Activated CD4-positive, alpha-beta T cell treated with anti-CD3 and anti-CD28 coated beads, Interleukin-2, amount 50 U/mL, for 48 hours (primary cell): Measurements from ENCODE around the gene ABCA13.

Experiments
- DNase-seq, 2 experiments: peaks; one replicate each; pipeline ENCODE4 v3.0.0-alpha.2; 2020

Gene ABCA13

GRCh38 chr7:48528646-48529045, 357.4 kb downstream of the ABCA13 start:
- DNase-seq: no peak

GRCh38 chr7:48537561-48537960, 366.3 kb downstream of the ABCA13 start:
- DNase-seq: no peak

GRCh38 chr7:48540746-48541145, 369.5 kb downstream of the ABCA13 start:
- no peak for DNase-seq

- no peak for DNase-seq
Measured at GRCh38 chr7:48548667-48549066, 377.4 kb downstream of the ABCA13 start.

- DNase-seq: no peak
Measured at GRCh38 chr7:48551652-48552051, 380.4 kb downstream of the ABCA13 start.

- no peak for DNase-seq
Measured at GRCh38 chr7:48563334-48563733, 392.1 kb downstream of the ABCA13 start.

GRCh38 chr7:48575516-48575915, 404.3 kb downstream of the ABCA13 start:
- no peak for DNase-seq

- DNase-seq: no peak
Measured at GRCh38 chr7:48587475-48587874, 416.2 kb downstream of the ABCA13 start.

- no peak for DNase-seq
Measured at GRCh38 chr7:48594349-48594748, 423.1 kb downstream of the ABCA13 start.

GRCh38 chr7:48595756-48596155, 424.5 kb downstream of the ABCA13 start:
- no peak for DNase-seq

- no peak for DNase-seq
Measured at GRCh38 chr7:48610705-48611104, 439.4 kb downstream of the ABCA13 start.

- no peak for DNase-seq
Measured at GRCh38 chr7:48611993-48612392, 440.7 kb downstream of the ABCA13 start.

- no peak for DNase-seq
Measured at GRCh38 chr7:48617508-48617907, 446.2 kb downstream of the ABCA13 start.

- DNase-seq: no peak
Measured at GRCh38 chr7:48617993-48618392, 446.7 kb downstream of the ABCA13 start.

GRCh38 chr7:48621076-48621475, 449.8 kb downstream of the ABCA13 start:
- DNase-seq: no peak

- no peak for DNase-seq
Measured at GRCh38 chr7:48627164-48627563, 455.9 kb downstream of the ABCA13 start.

- DNase-seq: no peak
Measured at GRCh38 chr7:48628793-48629349, 457.6 kb downstream of the ABCA13 start.

- no peak for DNase-seq
Measured at GRCh38 chr7:48634116-48634632, 462.9 kb downstream of the ABCA13 start.

GRCh38 chr7:48635796-48636195, 464.5 kb downstream of the ABCA13 start:
- no peak for DNase-seq

GRCh38 chr7:48636391-48637015, 465.2 kb downstream of the ABCA13 start:
- no peak for DNase-seq

- DNase-seq: no peak
Measured at GRCh38 chr7:48637382-48637781, 466.1 kb downstream of the ABCA13 start.

GRCh38 chr7:48638041-48638440, 466.8 kb downstream of the ABCA13 start:
- no peak for DNase-seq

- no peak for DNase-seq
Measured at GRCh38 chr7:48643431-48644013, 472.3 kb downstream of the ABCA13 start.

- DNase-seq: no peak
Measured at GRCh38 chr7:48658138-48658537, 486.9 kb downstream of the ABCA13 start.
